Natural killer cell treated with Interleukin-12 subunit alpha and Interleukin-12 subunit beta and Interleukin-15 and Interleukin-18, amount 100 ng/mL, for 72 hours (primary cell): Measurements from ENCODE around the gene SLC25A26. TPM values are rescaled to one million over a fixed set of nuclear protein-coding genes. Genes with fewer than 3 reads are reported as not detected.
A peak's percentile ranks its signal among the peaks of the same experiment; 100 is the strongest.

ENCODE experiments used
- ATAC-seq, 2 donors: fragments of 150-1000 bp; cut with Tn5 transposase in 1 of 2; sonication (Bioruptor Pico), chemical (Tn5 transposase) in 1 of 2; 2 replicates each; pipeline ENCODE4 v1.10.0; 2021
- DNase-seq: peaks from one replicate; pipeline ENCODE4 v3.0.0; 2022; ENCODE audit warnings: low spot score
- H3K27ac Mint-ChIP-seq, 2 donors: 1 replicate in 1 of 2; 2 replicates in 1 of 2; pipeline ENCODE4 v1.8.0; 2022; ENCODE audit warnings: mixed read lengths in 2 of 2, mild to moderate bottlenecking in 1 of 2, moderate library complexity in 1 of 2
- H3K27me3 Mint-ChIP-seq, 2 donors: 1 replicate in 1 of 2; 2 replicates in 1 of 2; pipeline ENCODE4 v1.8.0; 2022; ENCODE audit warnings: mixed read lengths in 2 of 2
- H3K36me3 Mint-ChIP-seq: one replicate; pipeline ENCODE4 v1.8.0; 2022; ENCODE audit warnings: mixed read lengths
- H3K4me1 Mint-ChIP-seq, 2 donors: 1 replicate in 1 of 2; 2 replicates in 1 of 2; pipeline ENCODE4 v1.8.0; 2022; ENCODE audit warnings: low read depth in 2 of 2, mixed read lengths in 2 of 2, mild to moderate bottlenecking in 1 of 2
- H3K4me3 Mint-ChIP-seq: one replicate; pipeline ENCODE4 v1.8.0; 2022; ENCODE audit warnings: mixed read lengths
- H3K9me3 Mint-ChIP-seq: 2 replicates; pipeline ENCODE4 v1.8.0; 2022; ENCODE audit warnings: mixed read lengths
- total RNA-seq, 2 donors: library from RNA; stranded (reverse); gene quantifications; one replicate each; pipeline ENCODE4 v1.2.3, GENCODE V29; 2022

SLC25A26 gene
- total RNA-seq = 10 to 100 TPM; 19.4 to 22.3 TPM

- H3K36me3 Mint-ChIP-seq = peaks cover 15% of the 10 kb centered on the region
These were observed at the start of gene SLC25A26 for GRCh38 chr3:66220602-66221377. Gene SLC25A26 (plus strand): TSS chr3:66221001. CDS start chr3:66221095, 94 bp downstream.

GRCh38 chr3:66172394-66172793, 48.4 kb upstream of the SLC25A26 start:
- Mint-ChIP-seq H3K4me3 (no peak overlapping the region), H3K27me3 (peaks cover 4 to 8% of the 10 kb centered on the region in 2 donors), H3K9me3 (no peaks in the 10 kb centered on the region), H3K36me3 (no peaks in the 10 kb centered on the region), H3K4me1 (no peaks in the 10 kb centered on the region), H3K27ac (no peak overlapping the region)
- ATAC-seq (no peak), DNase-seq (no peak)

More at GRCh38 chr3:66220602-66221377, at the start of gene SLC25A26:
- Mint-ChIP-seq H3K9me3 (no peaks in the 10 kb centered on the region), H3K4me1 (peaks cover 30 to 37% of the 10 kb centered on the region in 2 donors), H3K27ac (peak within 1 kb of the TSS; percentile 89 to 95), H3K4me3 (peak within 1 kb of the TSS; percentile 97), H3K27me3 (peaks cover 9 to 12% of the 10 kb centered on the region in 2 donors)
- ATAC-seq = peak; percentile 97
- peak; percentile 97 for DNase-seq

- Mint-ChIP-seq H3K36me3 (no peaks in the 10 kb centered on the region), H3K4me1 (no peaks in the 10 kb centered on the region), H3K9me3 (no peaks in the 10 kb centered on the region), H3K27ac (no peak overlapping the region), H3K27me3 (peaks cover 6 to 8% of the 10 kb centered on the region in 2 donors), H3K4me3 (no peak overlapping the region)
- ATAC-seq (no peak), DNase-seq (no peak)
These were observed 43.8 kb upstream of the SLC25A26 start for GRCh38 chr3:66177026-66177425.

- H3K36me3 Mint-ChIP-seq = no peaks in the 10 kb centered on the region
- no peaks in the 10 kb centered on the region for H3K9me3 Mint-ChIP-seq
- peaks cover 6 to 8% of the 10 kb centered on the region in 2 donors for H3K27me3 Mint-ChIP-seq
- no peak overlapping the region for H3K4me3 Mint-ChIP-seq
- no peaks in the 10 kb centered on the region for H3K4me1 Mint-ChIP-seq
- DNase-seq = no peak
- no peak for ATAC-seq
- H3K27ac Mint-ChIP-seq = no peak overlapping the region
These were observed 42.6 kb upstream of the SLC25A26 start for GRCh38 chr3:66178206-66178605.

GRCh38 chr3:66179793-66180192, 41.0 kb upstream of the SLC25A26 start:
- no peaks in the 10 kb centered on the region for H3K4me1 Mint-ChIP-seq
- ATAC-seq = no peak
- no peak overlapping the region for H3K27ac Mint-ChIP-seq
- H3K9me3 Mint-ChIP-seq = no peaks in the 10 kb centered on the region
- no peak overlapping the region for H3K4me3 Mint-ChIP-seq
- no peaks in the 10 kb centered on the region for H3K36me3 Mint-ChIP-seq
- DNase-seq = no peak
- H3K27me3 Mint-ChIP-seq = peaks cover 6 to 8% of the 10 kb centered on the region in 2 donors

- H3K27me3 Mint-ChIP-seq = peaks cover 16 to 23% of the 10 kb centered on the region in 2 donors
- DNase-seq (no peak), ATAC-seq (no peak)
- no peaks in the 10 kb centered on the region for H3K36me3 Mint-ChIP-seq
- no peak overlapping the region for H3K27ac Mint-ChIP-seq
- no peaks in the 10 kb centered on the region for H3K9me3 Mint-ChIP-seq
- H3K4me3 Mint-ChIP-seq = no peak overlapping the region
- H3K4me1 Mint-ChIP-seq = no peaks in the 10 kb centered on the region
These were observed 39.0 kb upstream of the SLC25A26 start for GRCh38 chr3:66181764-66182163.

- peaks cover 2% of the 10 kb centered on the region for H3K9me3 Mint-ChIP-seq
- no peaks in the 10 kb centered on the region for H3K36me3 Mint-ChIP-seq
- no peaks in the 10 kb centered on the region for H3K4me1 Mint-ChIP-seq
- ATAC-seq = no peak
- no peak overlapping the region for H3K4me3 Mint-ChIP-seq
- H3K27me3 Mint-ChIP-seq = peaks cover 21 to 28% of the 10 kb centered on the region in 2 donors
- DNase-seq = no peak
- H3K27ac Mint-ChIP-seq = no peak overlapping the region
These were observed 38.6 kb upstream of the SLC25A26 start for GRCh38 chr3:66182246-66182645.

GRCh38 chr3:66186545-66186944, 34.3 kb upstream of the SLC25A26 start:
- Mint-ChIP-seq H3K27ac (no peak overlapping the region), H3K36me3 (no peaks in the 10 kb centered on the region)

GRCh38 chr3:66195347-66195783, 25.4 kb upstream of the SLC25A26 start:
- no peak overlapping the region for H3K4me3 Mint-ChIP-seq
- no peak for DNase-seq
- peaks cover 22 to 24% of the 10 kb centered on the region in 2 donors for H3K4me1 Mint-ChIP-seq
- H3K27ac Mint-ChIP-seq = no peak overlapping the region
- ATAC-seq = no peak
- peaks cover 30 to 42% of the 10 kb centered on the region in 2 donors for H3K27me3 Mint-ChIP-seq
- no peaks in the 10 kb centered on the region for H3K36me3 Mint-ChIP-seq
- H3K9me3 Mint-ChIP-seq = no peaks in the 10 kb centered on the region

More at GRCh38 chr3:66186545-66186944, 34.3 kb upstream of the SLC25A26 start:
- Mint-ChIP-seq H3K4me1 (no peaks in the 10 kb centered on the region), H3K9me3 (peaks cover 9% of the 10 kb centered on the region), H3K27me3 (peaks cover 36 to 45% of the 10 kb centered on the region in 2 donors), H3K4me3 (no peak overlapping the region)
- no peak for DNase-seq
- no peak for ATAC-seq

- H3K4me3 Mint-ChIP-seq = no peak overlapping the region
- no peak overlapping the region for H3K27ac Mint-ChIP-seq
- peaks cover 22 to 24% of the 10 kb centered on the region in 2 donors for H3K4me1 Mint-ChIP-seq
- H3K36me3 Mint-ChIP-seq = no peaks in the 10 kb centered on the region
- peaks cover 31 to 45% of the 10 kb centered on the region in 2 donors for H3K27me3 Mint-ChIP-seq
- ATAC-seq (no peak), DNase-seq (no peak)
- no peaks in the 10 kb centered on the region for H3K9me3 Mint-ChIP-seq
These were observed 24.2 kb upstream of the SLC25A26 start for GRCh38 chr3:66196633-66197032.

GRCh38 chr3:66198437-66199088, 22.2 kb upstream of the SLC25A26 start:
- no peaks in the 10 kb centered on the region for H3K9me3 Mint-ChIP-seq

GRCh38 chr3:66199089-66199473, 21.7 kb upstream of the SLC25A26 start:
- DNase-seq = no peak

More at GRCh38 chr3:66198437-66199088, 22.2 kb upstream of the SLC25A26 start:
- ATAC-seq (peak; percentile 61 to 77), DNase-seq (no peak)
- H3K4me1 Mint-ChIP-seq = peaks cover 22 to 24% of the 10 kb centered on the region in 2 donors
- H3K36me3 Mint-ChIP-seq = no peaks in the 10 kb centered on the region
- no peak overlapping the region for H3K4me3 Mint-ChIP-seq
- H3K27me3 Mint-ChIP-seq = peaks cover 35 to 53% of the 10 kb centered on the region in 2 donors
- H3K27ac Mint-ChIP-seq = no peak overlapping the region

GRCh38 chr3:66200147-66200546, 20.7 kb upstream of the SLC25A26 start:
- Mint-ChIP-seq H3K27me3 (peaks cover 37 to 53% of the 10 kb centered on the region in 2 donors), H3K36me3 (no peaks in the 10 kb centered on the region), H3K27ac (no peak overlapping the region), H3K4me3 (no peak overlapping the region), H3K9me3 (no peaks in the 10 kb centered on the region), H3K4me1 (peaks cover 22 to 24% of the 10 kb centered on the region in 2 donors)
- ATAC-seq = no peak
- DNase-seq = no peak

More at GRCh38 chr3:66199089-66199473, 21.7 kb upstream of the SLC25A26 start:
- ATAC-seq = peak; percentile 32 to 46
- Mint-ChIP-seq H3K9me3 (no peaks in the 10 kb centered on the region), H3K4me3 (no peak overlapping the region), H3K36me3 (no peaks in the 10 kb centered on the region), H3K4me1 (peaks cover 22 to 24% of the 10 kb centered on the region in 2 donors), H3K27ac (no peak overlapping the region), H3K27me3 (peaks cover 35 to 53% of the 10 kb centered on the region in 2 donors)

- Mint-ChIP-seq H3K27ac (no peak overlapping the region), H3K9me3 (no peaks in the 10 kb centered on the region), H3K27me3 (peaks cover 36 to 51% of the 10 kb centered on the region in 2 donors), H3K4me1 (peaks cover 22 to 24% of the 10 kb centered on the region in 2 donors), H3K36me3 (no peaks in the 10 kb centered on the region), H3K4me3 (no peak overlapping the region)
- ATAC-seq (no peak), DNase-seq (no peak)
These were observed 20.0 kb upstream of the SLC25A26 start for GRCh38 chr3:66200786-66201185.
